PC-9 (cell line): Measurements from ENCODE around the gene DDX42. TPM values are rescaled to one million over a fixed set of nuclear protein-coding genes. Genes with fewer than 3 reads are reported as not detected.

Experiments used
- BruUV-seq: library from RNA; stranded (reverse); fragments of 400-500 nt; replicated peaks from 2 replicates; lab custom pipeline; 2021; lab: Mats Ljungman, UMichigan
- CTCF ChIA-PET: fragments of 300-600 bp; sonication (Branson Sonifier 250); formaldehyde crosslinking; loops from one replicate; lab custom pipeline; 2022; ENCODE audit warnings: antibody characterized with exemption; lab: Charles Lee
- POLR2A ChIA-PET: fragments of 300-600 bp; sonication (Branson Sonifier 250); formaldehyde crosslinking; loops from one replicate; lab custom pipeline; 2022; ENCODE audit warnings: antibody characterized with exemption; ENCODE audit not compliant: unreplicated experiment; lab: Charles Lee
- DNase-seq, 2 experiments: peaks; one replicate each; pipeline versions ENCODE4 v3.0.0 to v3.0.0-alpha.2; 2015 to 2022; ENCODE audit warnings: mixed read lengths in 1 of 2
- H2AFZ ChIP-seq: fragments of 200-600 bp; sonication (generic); 2 replicates; pipeline ENCODE4 v1.8.1; 2017; ENCODE audit warnings: antibody characterized with exemption
- H3F3A ChIP-seq: fragments of 200-600 bp; sonication (generic); 2 replicates; pipeline ENCODE4 v1.8.1; 2017; ENCODE audit warnings: antibody characterized with exemption, mild to moderate bottlenecking, low read depth; ENCODE audit not compliant: insufficient read depth
- H3K27ac ChIP-seq: fragments of 200-600 bp; sonication (generic); 2 replicates; pipeline ENCODE4 v1.6.1; 2016; ENCODE audit warnings: mixed run types
- H3K27me3 ChIP-seq: fragments of 200-600 bp; sonication (generic); 2 replicates; pipeline ENCODE4 v1.6.1; 2016; ENCODE audit warnings: low read depth, mixed run types; ENCODE audit not compliant: insufficient read depth
- H3K36me3 ChIP-seq: fragments of 200-600 bp; sonication (generic); 2 replicates; pipeline ENCODE4 v1.6.1; 2016; ENCODE audit warnings: low read depth, mixed run types
- H3K4me1 ChIP-seq: fragments of 200-600 bp; sonication (generic); replicated peaks from 2 replicates; pipeline ENCODE4 v1.6.1; 2016; ENCODE audit warnings: mixed run types; ENCODE audit not compliant: insufficient read depth
- H3K4me2 ChIP-seq: fragments of 200-600 bp; sonication (generic); 2 replicates; pipeline ENCODE4 v1.6.1; 2017; ENCODE audit warnings: mixed run types
- H3K4me3 ChIP-seq: fragments of 200-600 bp; sonication (generic); 2 replicates; pipeline ENCODE4 v1.6.1; 2016; ENCODE audit warnings: mixed run types
- H3K79me2 ChIP-seq: fragments of 200-600 bp; sonication (generic); 2 replicates; pipeline ENCODE4 v1.6.1; 2017; ENCODE audit warnings: low read depth, mixed run types
- H3K9me2 ChIP-seq: fragments of 200-600 bp; sonication (generic); 2 replicates; pipeline ENCODE4 v1.8.1; 2017; ENCODE audit warnings: mild to moderate bottlenecking; ENCODE audit not compliant: insufficient read depth
- H3K9me3 ChIP-seq: fragments of 200-600 bp; sonication (generic); 2 replicates; pipeline ENCODE4 v1.8.1; 2016; ENCODE audit warnings: low read depth; ENCODE audit not compliant: insufficient read depth
- H4K20me1 ChIP-seq: fragments of 200-600 bp; sonication (generic); 2 replicates; pipeline ENCODE4 v1.8.1; 2017; ENCODE audit not compliant: insufficient read depth
- CTCF ChIP-seq: fragments of 200-600 bp; sonication (generic); conservative IDR thresholded peaks from 2 replicates; pipeline ENCODE4 v1.6.1; 2017; ENCODE audit warnings: mixed run types, antibody characterized with exemption, mild to moderate bottlenecking, moderate library complexity
- EZH2 ChIP-seq: fragments of 200-600 bp; sonication (generic); IDR thresholded peaks from 2 replicates; pipeline ENCODE4 v1.8.0; 2017; ENCODE audit warnings: antibody characterized with exemption, low read depth
- intact Hi-C: fragments of 100-400 bp; cut with micrococcal nuclease; formaldehyde crosslinking; loops from one replicate; pipeline ENCODE4 v1.10.0; 2022; ENCODE audit not compliant: unreplicated experiment
- total RNA-seq: library from RNA; stranded (reverse); gene quantifications from 2 replicates; pipeline ENCODE4 v1.2.3, GENCODE V29; 2021

Gene DDX42
- total RNA-seq, 1 experiment from 2014 or later = 107 TPM

GRCh38 chr17:63827002-63827800, 53.2 kb downstream of the DDX42 start, which contains the start of the genes FTSJ3 and PSMC5:
Gene FTSJ3 (minus strand): TSS chr17:63827663. CDS start chr17:63826902, 761 bp downstream.
Gene PSMC5 (plus strand): TSS chr17:63827431. CDS start chr17:63827491, 60 bp downstream.
- H2AFZ ChIP-seq = peak within 1 kb of the TSS; percentile 80
- H3K36me3 ChIP-seq = peaks cover 45% of the 10 kb centered on the region
- H3K4me3 ChIP-seq = peak within 1 kb of the TSS; percentile 70
- peak within 1 kb of the TSS; percentile 89 for H3K27ac ChIP-seq
- TF ChIP-seq EZH2 = no peak
- peak; percentile 38; the same call in 1 of the 2 replicates for TF ChIP-seq CTCF
- H4K20me1 ChIP-seq = peaks cover 16% of the 10 kb centered on the region
- DNase-seq = peak; percentile 88 to 90
- no peaks in the 10 kb centered on the region for H3K9me2 ChIP-seq
- H3K4me2 ChIP-seq = peak within 1 kb of the TSS; percentile 86
- no peaks in the 10 kb centered on the region for H3K27me3 ChIP-seq
- peaks cover 45% of the 10 kb centered on the region for H3F3A ChIP-seq
- no peaks in the 10 kb centered on the region for H3K9me3 ChIP-seq
- BruUV-seq = no TSS peak
- H3K4me1 ChIP-seq = peaks cover 18% of the 10 kb centered on the region
- ChIA-PET POLR2A (interaction anchor here (0.6 to 0.7 kb wide), 3 partner anchors 12 to 85 kb away, joined by 3 to 7 read pairs (median 4); no protein-coding TSS in a partner anchor), CTCF (interaction anchor here (0.5 to 1.1 kb wide), 2 partner anchors 11 to 22 kb away, joined by 3 to 10 read pairs; no protein-coding TSS in a partner anchor)
- intact Hi-C loops = loop anchor here (1.0 to 2.0 kb wide), 3 partner anchors 12 to 52 kb away; partner anchors contain the start of gene DDX42
- peaks cover 51% of the 10 kb centered on the region for H3K79me2 ChIP-seq

- H3K4me1 ChIP-seq = peaks cover 18% of the 10 kb centered on the region
- H3K36me3 ChIP-seq = peaks cover 39% of the 10 kb centered on the region
- intact Hi-C loops = loop anchor here (1.0 to 2.0 kb wide), 3 partner anchors 11 to 53 kb away; partner anchors contain the start of gene DDX42
- ChIA-PET POLR2A (interaction anchor here (0.5 to 0.7 kb wide), 3 partner anchors 21 to 295 kb away, joined by 3 to 7 read pairs (median 4); no protein-coding TSS in a partner anchor), CTCF (interaction anchor here (0.7 to 1.1 kb wide), 2 partner anchors 10 to 422 kb away, joined by 3 to 6 read pairs; no protein-coding TSS in a partner anchor)
- peaks cover 45% of the 10 kb centered on the region for H3F3A ChIP-seq
- H3K27ac ChIP-seq = peak overlapping the region; percentile 89
- no peak for DNase-seq
- H3K27me3 ChIP-seq = no peaks in the 10 kb centered on the region
- no peaks in the 10 kb centered on the region for H3K9me3 ChIP-seq
- peaks cover 51% of the 10 kb centered on the region for H3K79me2 ChIP-seq
- H3K9me2 ChIP-seq = no peaks in the 10 kb centered on the region
- peaks cover 10% of the 10 kb centered on the region for H4K20me1 ChIP-seq
- H3K4me3 ChIP-seq = peak overlapping the region; percentile 70
- H3K4me2 ChIP-seq = peak overlapping the region; percentile 86
- peak overlapping the region; percentile 80 for H2AFZ ChIP-seq
- no TSS peak for BruUV-seq
- TF ChIP-seq CTCF (no peak), EZH2 (no peak)
These were observed 53.8 kb downstream of the DDX42 start for GRCh38 chr17:63827801-63828221.

- TF ChIP-seq CTCF = no peak
- no peak for TF ChIP-seq EZH2
- peaks cover 18% of the 10 kb centered on the region for H3K4me1 ChIP-seq
- H2AFZ ChIP-seq = no peak overlapping the region
- H3F3A ChIP-seq = peaks cover 45% of the 10 kb centered on the region
- no peaks in the 10 kb centered on the region for H3K27me3 ChIP-seq
- H3K9me3 ChIP-seq = no peaks in the 10 kb centered on the region
- H3K79me2 ChIP-seq = peaks cover 51% of the 10 kb centered on the region
- no peak overlapping the region for H3K27ac ChIP-seq
- peak overlapping the region; percentile 86 for H3K4me2 ChIP-seq
- H3K9me2 ChIP-seq = no peaks in the 10 kb centered on the region
- H4K20me1 ChIP-seq = peaks cover 10% of the 10 kb centered on the region; the same call in 1 of the 2 replicates
- H3K4me3 ChIP-seq = peak overlapping the region; percentile 70; the same call in 1 of the 2 replicates
- intact Hi-C loops = no loop called here
- ChIA-PET POLR2A (interaction anchor here (0.6 kb wide), 1 partner anchor 14 kb away, joined by 6 read pairs; no protein-coding TSS in a partner anchor), CTCF (no interaction called here)
- peaks cover 37% of the 10 kb centered on the region for H3K36me3 ChIP-seq
- no peak for DNase-seq
- no TSS peak for BruUV-seq
These were observed 55.0 kb downstream of the DDX42 start for GRCh38 chr17:63828936-63829335.
